SK-N-SH (cell line): Measurements from ENCODE around the gene GRIN2A. TPM values are rescaled to one million over a fixed set of nuclear protein-coding genes. Genes with fewer than 3 reads are reported as not detected.

ENCODE experiments used
- CTCF ChIA-PET: fragments of 300-600, 350-600 bp; formaldehyde crosslinking; extraction: SDS; loops from one replicate; lab custom pipeline; 2021; lab: Yijun Ruan, JAX
- POLR2A ChIA-PET: fragments of 350-600 bp; sonication (Branson Sonifier 250); formaldehyde crosslinking; extraction: SDS; loops from one replicate; lab custom pipeline; 2020; ENCODE audit warnings: antibody characterized with exemption, inconsistent platforms; lab: Yijun Ruan, JAX
- DNase-seq: peaks from one replicate; pipeline ENCODE4 v3.0.0; 2012
- H2AFZ ChIP-seq: fragments of 200-600 bp; sonication (generic); 2 replicates; pipeline ENCODE4 v1.8.1; 2016; ENCODE audit warnings: antibody characterized with exemption, mild to moderate bottlenecking, low read depth
- H3F3A ChIP-seq: fragments of 200-600 bp; sonication (generic); replicated peaks from 2 replicates; pipeline ENCODE3; 2016; ENCODE audit warnings: antibody characterized with exemption, mild to moderate bottlenecking; ENCODE audit not compliant: insufficient read depth
- H3K27ac ChIP-seq, 2 experiments: fragments of 200-500 bp in 1 of 2; fragments of 200-600 bp in 1 of 2; sonication (Bioruptor generic) in 1 of 2; sonication (generic), shearing (Covaris generic) in 1 of 2; 2 replicates each; pipeline versions ENCODE4 v1.5.1 to v1.6.1; 2014 to 2016; ENCODE audit warnings: low read depth in 2 of 2, inconsistent platforms in 1 of 2, low read length in 1 of 2, mild to moderate bottlenecking in 1 of 2, mixed read lengths in 1 of 2
- H3K27me3 ChIP-seq: fragments of 200-600 bp; sonication (generic), shearing (Covaris generic); 2 replicates; pipeline ENCODE4 v1.6.1; 2016; ENCODE audit warnings: mixed run types; ENCODE audit not compliant: insufficient read depth
- H3K36me3 ChIP-seq, 2 experiments: fragments of 200-500 bp in 1 of 2; fragments of 200-600 bp in 1 of 2; sonication (Bioruptor generic) in 1 of 2; sonication (generic) in 1 of 2; replicated peaks in 1 of 2; 2 replicates each; pipeline versions ENCODE3 to v1.5.1; 2014 to 2016; ENCODE audit warnings: low read length in 1 of 2, mild to moderate bottlenecking in 1 of 2; ENCODE audit not compliant: insufficient read depth in 2 of 2, control insufficient read depth in 1 of 2
- H3K4me1 ChIP-seq, 2 experiments: fragments of 200-500 bp in 1 of 2; fragments of 200-600 bp in 1 of 2; sonication (Bioruptor generic) in 1 of 2; sonication (generic), shearing (Covaris generic) in 1 of 2; 2 replicates each; pipeline versions ENCODE4 v1.5.1 to v1.6.1; 2014 to 2016; ENCODE audit warnings: low read depth in 1 of 2, low read length in 1 of 2, mixed run types in 1 of 2; ENCODE audit not compliant: insufficient read depth in 2 of 2, control insufficient read depth in 1 of 2
- H3K4me2 ChIP-seq: fragments of 200-600 bp; sonication (generic), shearing (Covaris generic); 2 replicates; pipeline ENCODE4 v1.6.1; 2017; ENCODE audit warnings: mixed run types
- H3K4me3 ChIP-seq, 2 experiments: fragments of 200-500 bp in 1 of 2; fragments of 200-600 bp in 1 of 2; sonication (Bioruptor generic) in 1 of 2; sonication (generic), shearing (Covaris generic) in 1 of 2; 2 replicates each; pipeline versions ENCODE4 v1.5.1 to v1.8.1; 2014 to 2016; ENCODE audit warnings: low read depth in 2 of 2, inconsistent platforms in 1 of 2, low read length in 1 of 2, mild to moderate bottlenecking in 1 of 2, mixed read lengths in 1 of 2, moderate library complexity in 1 of 2
- H3K79me2 ChIP-seq: fragments of 200-600 bp; sonication (generic); 2 replicates; pipeline ENCODE4 v1.8.1; 2017; ENCODE audit warnings: mild to moderate bottlenecking; ENCODE audit not compliant: insufficient read depth
- H3K9ac ChIP-seq: fragments of 200-600 bp; sonication (generic); 2 replicates; pipeline ENCODE4 v1.6.1; 2017; ENCODE audit warnings: mixed run types
- H3K9me2 ChIP-seq: fragments of 200-600 bp; sonication (generic); 2 replicates; pipeline ENCODE4 v1.6.1; 2017; ENCODE audit warnings: mixed run types
- H3K9me3 ChIP-seq: fragments of 200-600 bp; sonication (generic); 2 replicates; pipeline ENCODE4 v1.6.1; 2017; ENCODE audit warnings: mixed run types, mild to moderate bottlenecking, moderate library complexity
- H4K20me1 ChIP-seq: fragments of 200-600 bp; sonication (generic); 2 replicates; pipeline ENCODE4 v1.6.1; 2017; ENCODE audit warnings: mild to moderate bottlenecking, mixed run types; ENCODE audit not compliant: insufficient read depth
- ELF1 ChIP-seq: IDR thresholded peaks from 2 replicates; pipeline ENCODE4 v1.4.0; 2012
- EP300 ChIP-seq, 2 experiments: IDR thresholded peaks; 2 replicates each; pipeline versions ENCODE4 v1.4.0 to v1.6.1; 2012; ENCODE audit warnings: borderline replicate concordance in 1 of 2, low read depth in 1 of 2, low read length in 1 of 2
- EZH2phosphoT487 ChIP-seq: fragments of 200-600 bp; sonication (generic); IDR thresholded peaks from 2 replicates; pipeline ENCODE4 v1.6.1; 2017; ENCODE audit warnings: low read depth, mixed run types, mild to moderate bottlenecking, antibody characterized with exemption, moderate library complexity, borderline replicate concordance
- FOXM1 ChIP-seq: IDR thresholded peaks from 2 replicates; pipeline ENCODE4 v1.4.0; 2012; ENCODE audit warnings: low read depth, mild to moderate bottlenecking
- JUND ChIP-seq: IDR thresholded peaks from 2 replicates; pipeline ENCODE4 v1.4.0; 2012
- MAX ChIP-seq: IDR thresholded peaks from 2 replicates; pipeline ENCODE4 v1.4.0; 2012; ENCODE audit warnings: low read depth
- MXI1 ChIP-seq: IDR thresholded peaks from 2 replicates; pipeline ENCODE4 v1.6.1; 2012; ENCODE audit warnings: mild to moderate bottlenecking, low read depth, low read length, improper control_type of control experiment
- NFIC ChIP-seq: IDR thresholded peaks from 2 replicates; pipeline ENCODE4 v1.4.0; 2012; ENCODE audit warnings: borderline replicate concordance
- NRF1 ChIP-seq: IDR thresholded peaks from 2 replicates; pipeline ENCODE4 v1.6.1; 2012; ENCODE audit warnings: low read depth, mild to moderate bottlenecking, low read length
- PBX3 ChIP-seq: IDR thresholded peaks from 2 replicates; pipeline ENCODE4; 2012
- RAD21 ChIP-seq: IDR thresholded peaks from 2 replicates; pipeline ENCODE4 v1.6.1; 2012; ENCODE audit warnings: mild to moderate bottlenecking, low read length
- REST ChIP-seq: IDR thresholded peaks from 2 replicates; pipeline ENCODE4 v1.6.1; 2012; ENCODE audit warnings: mild to moderate bottlenecking, low read depth, low read length, moderate library complexity
- RFX5 ChIP-seq: IDR thresholded peaks from 2 replicates; pipeline ENCODE4 v1.6.1; 2012; ENCODE audit warnings: mild to moderate bottlenecking, improper control_type of control experiment, low read length
- SMC3 ChIP-seq: IDR thresholded peaks from 2 replicates; pipeline ENCODE4 v1.6.1; 2012; ENCODE audit warnings: low read depth, low read length, improper control_type of control experiment
- TCF12 ChIP-seq: IDR thresholded peaks from 2 replicates; pipeline ENCODE4 v1.4.0; 2012
- USF1 ChIP-seq: IDR thresholded peaks from 2 replicates; pipeline ENCODE4 v1.4.0; 2012; ENCODE audit warnings: low read depth, borderline replicate concordance
- USF2 ChIP-seq: fragments of 150-350 bp; IDR thresholded peaks from 2 replicates; pipeline ENCODE4 v1.6.1; 2017; ENCODE audit warnings: antibody characterized with exemption, low read length, low read depth, borderline replicate concordance
- YY1 ChIP-seq: IDR thresholded peaks from 2 replicates; pipeline ENCODE4 v1.4.0; 2012; ENCODE audit warnings: low read depth, mild to moderate bottlenecking
- whole genome bisulfite sequencing: methylation state at CpG from one replicate; pipeline ENCODE4 v1.1.6; 2017; ENCODE audit warnings: low lambda C conversion rate; 5-methylcytosine and 5-hydroxymethylcytosine counted together
- polyA plus RNA-seq, 3 experiments: library from polyadenylated mRNA; depleted of rRNA; stranded (reverse); fragments of >200 nt; gene quantifications; 2 replicates each; pipeline ENCODE4 v1.2.3, GENCODE V29; 2012

Gene GRIN2A
- polyA plus RNA-seq, 1 of the 3 experiments (the other 2 are of a cell fraction) = not detected

GRCh38 chr16:9921997-9922396 is 260.2 kb downstream of the GRIN2A start (continued):
- TF ChIP-seq USF2 (no peak), EZH2phosphoT487 (no peak)

GRCh38 chr16:9919460-9919859 is 262.8 kb downstream of the GRIN2A start:
- no peak overlapping the region for H2AFZ ChIP-seq
- no peaks in the 10 kb centered on the region for H3K9me2 ChIP-seq
- no peak overlapping the region for H3K4me2 ChIP-seq
- ChIA-PET CTCF (interaction anchor here (1.3 kb wide), 1 partner anchor 12 kb away, joined by 4 read pairs; no protein-coding TSS in a partner anchor), POLR2A (no interaction called here)
- H3K27me3 ChIP-seq = no peaks in the 10 kb centered on the region
- no peak overlapping the region for H3K27ac ChIP-seq
- TF ChIP-seq REST (no peak), NRF1 (no peak), RAD21 (no peak), EP300 (IDR thresholded peaks at IDR 0.05; ENCODE audit: borderline replicate concordance in 1 of 2, low read depth in 1 of 2, low read length in 1 of 2) (no peak), PBX3 (no peak), MAX (no peak), RFX5 (no peak), NFIC (no peak), YY1 (no peak), MXI1 (no peak), JUND (no peak), USF1 (no peak), FOXM1 (no peak), ELF1 (no peak), SMC3 (no peak), TCF12 (no peak)
- 11% methylated on average over 3 of the region's 3 CpGs for WGBS
- H3F3A ChIP-seq = no peaks in the 10 kb centered on the region
- no peaks in the 10 kb centered on the region for H3K79me2 ChIP-seq
- no peaks in the 10 kb centered on the region for H3K36me3 ChIP-seq
- H3K4me3 ChIP-seq = no peak overlapping the region
- H3K9me3 ChIP-seq = no peaks in the 10 kb centered on the region
- H3K4me1 ChIP-seq = no peaks in the 10 kb centered on the region; a peak in 1 of 4 replicates
- no peak overlapping the region for H3K9ac ChIP-seq
- no peaks in the 10 kb centered on the region for H4K20me1 ChIP-seq
- DNase-seq = no peak
